CD4-positive, alpha-beta T cell treated with Interleukin-15 for 1 hour (primary cell): ENCODE results near the gene ABCC9.

ENCODE experiments used
- DNase-seq: peaks from one replicate; pipeline ENCODE4 v3.0.0-alpha.2; 2020

ABCC9 gene

GRCh38 chr12:21940549-21941505 is at the start of gene ABCC9:
Gene ABCC9, minus strand, starts transcription at chr12:21941426. Its CDS starts 4,752 bp downstream, at chr12:21936674.
- DNase-seq, result no peak

- DNase-seq, result no peak
Observed at GRCh38 chr12:21989819-21990412, 48.7 kb upstream of the ABCC9 start.

DNA sequence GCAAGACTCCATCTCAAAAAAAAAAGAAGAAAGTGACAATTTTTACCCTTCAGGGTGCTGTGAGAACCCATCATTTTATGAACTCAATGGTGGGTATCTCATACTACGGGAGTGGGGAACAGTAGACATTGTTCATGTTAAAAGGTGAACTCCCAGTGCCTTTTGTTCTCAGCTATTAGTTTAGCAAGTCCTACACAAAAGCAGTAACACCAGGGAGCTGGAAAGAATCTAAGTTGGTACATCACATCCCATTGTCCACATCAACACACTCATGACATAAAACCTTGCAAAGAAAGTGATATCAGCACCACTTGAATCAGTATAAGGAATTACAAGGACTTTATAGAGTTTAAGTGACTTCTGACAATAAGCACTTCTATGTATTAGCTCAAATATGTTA is 47.4 kb upstream of the ABCC9 start:
- DNase-seq, result no peak

- DNase-seq, result no peak
Observed at GRCh38 chr12:21987755-21988154, 46.5 kb upstream of the ABCC9 start.

GRCh38 chr12:21985155-21985554 is 43.9 kb upstream of the ABCC9 start:
- no peak for DNase-seq

DNA sequence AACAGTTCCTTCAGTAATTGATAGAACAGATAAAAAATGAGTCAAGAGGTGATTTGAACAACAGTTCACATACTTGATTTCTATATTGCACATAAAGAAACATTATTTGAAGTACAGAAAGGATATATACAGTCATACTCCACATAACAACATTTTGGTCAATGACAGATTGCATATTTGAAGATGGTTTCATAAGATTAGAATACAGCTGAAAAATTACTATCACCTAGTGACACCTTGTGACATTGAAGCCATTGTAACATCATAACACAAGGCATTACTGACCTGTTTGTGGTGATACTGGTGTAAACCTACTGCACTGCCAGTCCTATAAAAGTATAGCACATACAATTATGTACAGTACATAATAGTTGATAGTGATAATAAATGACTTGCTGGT is 43.1 kb upstream of the ABCC9 start:
- no peak for DNase-seq

- DNase-seq, result no peak
Observed at GRCh38 chr12:21983095-21983494, 41.9 kb upstream of the ABCC9 start.

GRCh38 chr12:21980544-21980943 is 39.3 kb upstream of the ABCC9 start:
- DNase-seq, result no peak

DNA sequence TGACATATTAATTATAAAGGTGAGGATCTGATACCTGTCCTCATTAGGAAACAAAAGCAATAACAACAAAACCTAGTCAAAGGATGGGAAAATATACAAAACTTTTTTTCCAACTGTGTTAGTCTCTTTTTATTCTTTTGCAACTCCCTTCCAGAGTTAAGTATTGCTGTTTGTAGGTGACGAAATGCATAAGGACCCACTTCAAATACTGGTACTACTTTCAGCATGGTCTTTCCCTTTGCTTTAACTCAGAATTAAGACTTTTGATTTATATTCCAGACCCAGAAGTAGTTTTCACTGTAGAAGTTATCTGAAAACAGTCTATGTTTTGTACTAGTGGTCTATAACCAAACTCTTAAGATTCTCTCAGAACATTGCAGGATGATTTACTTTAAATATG is 34.1 kb upstream of the ABCC9 start:
- no peak for DNase-seq

GRCh38 chr12:21973221-21973620 is 32.0 kb upstream of the ABCC9 start:
- no peak for DNase-seq

DNA sequence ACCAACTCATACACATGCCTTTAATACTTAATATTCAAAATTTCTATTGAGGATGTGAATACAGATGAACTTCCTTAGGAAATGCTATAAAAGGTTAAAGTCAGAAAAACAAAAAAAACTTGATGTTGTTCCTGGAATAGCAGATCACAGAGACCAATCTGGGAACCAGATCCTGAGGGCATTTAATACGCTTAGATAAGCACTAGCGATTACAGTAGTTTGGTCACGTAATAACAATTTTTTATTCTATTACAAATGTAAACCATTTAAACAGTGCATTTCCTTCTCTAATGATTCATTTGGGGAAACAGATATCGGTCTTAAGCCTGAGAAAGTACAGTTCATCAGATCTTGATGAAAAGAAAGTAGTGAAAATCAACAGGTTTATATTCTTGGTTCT is 30.8 kb upstream of the ABCC9 start:
- DNase-seq, result no peak

DNA sequence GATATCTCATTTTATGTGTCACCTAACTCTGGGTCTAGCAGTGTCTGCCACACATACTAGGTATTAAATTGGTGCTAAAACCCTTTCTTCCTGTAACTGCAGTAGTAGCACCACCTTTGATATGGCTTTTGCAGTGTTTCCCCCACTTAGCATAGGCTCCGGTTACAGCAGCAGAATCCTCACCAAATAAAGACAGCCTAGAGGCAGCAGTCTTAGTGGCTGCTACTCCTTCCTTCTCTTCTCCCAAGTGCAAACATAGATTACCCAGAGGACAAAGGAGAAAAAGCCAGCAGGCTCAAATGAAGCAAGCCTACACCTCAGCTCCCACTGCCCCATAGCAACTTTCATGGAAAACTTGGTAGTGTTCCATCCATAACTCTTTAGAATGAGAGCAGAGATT is 30.1 kb upstream of the ABCC9 start:
- no peak for DNase-seq

DNA sequence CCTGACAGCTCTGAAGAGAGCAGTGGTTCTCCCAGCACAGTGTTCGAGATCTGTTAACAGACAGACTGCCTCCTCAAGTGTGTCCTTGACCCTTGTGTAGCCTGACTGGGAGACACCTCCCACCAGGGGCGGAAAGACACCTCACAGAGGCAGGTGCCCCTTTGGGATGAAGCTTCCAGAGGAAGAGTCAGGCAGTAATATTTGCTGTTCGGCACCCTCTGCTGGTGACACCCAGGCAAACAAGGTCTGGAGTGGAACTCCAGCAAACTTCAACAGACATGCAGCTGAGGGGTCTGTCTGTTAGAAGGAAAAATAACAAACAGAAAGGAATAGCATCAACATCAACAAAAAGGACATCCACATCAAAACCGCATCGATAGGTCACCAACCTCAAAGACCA is 21.6 kb upstream of the ABCC9 start:
- DNase-seq, result no peak

DNA sequence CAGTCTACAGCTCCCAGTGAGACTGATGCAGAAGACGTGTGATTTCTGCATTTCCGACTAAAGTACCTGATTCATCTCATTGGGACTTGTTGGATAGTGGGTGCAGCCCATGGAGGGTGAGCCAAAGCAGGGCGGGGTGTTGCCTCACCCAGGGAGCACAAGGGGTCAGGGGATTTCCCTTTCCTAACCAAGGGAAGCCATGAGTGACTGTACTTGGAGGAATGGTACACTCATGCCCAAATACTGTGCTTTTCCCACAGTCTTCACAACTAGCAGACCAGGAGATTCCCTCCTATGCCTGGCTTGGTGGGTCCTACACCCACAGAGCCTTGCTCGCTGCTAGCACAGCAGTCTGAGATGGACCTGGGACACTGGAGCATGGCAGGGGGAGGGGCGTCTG is 21.0 kb upstream of the ABCC9 start:
- no peak for DNase-seq

DNA sequence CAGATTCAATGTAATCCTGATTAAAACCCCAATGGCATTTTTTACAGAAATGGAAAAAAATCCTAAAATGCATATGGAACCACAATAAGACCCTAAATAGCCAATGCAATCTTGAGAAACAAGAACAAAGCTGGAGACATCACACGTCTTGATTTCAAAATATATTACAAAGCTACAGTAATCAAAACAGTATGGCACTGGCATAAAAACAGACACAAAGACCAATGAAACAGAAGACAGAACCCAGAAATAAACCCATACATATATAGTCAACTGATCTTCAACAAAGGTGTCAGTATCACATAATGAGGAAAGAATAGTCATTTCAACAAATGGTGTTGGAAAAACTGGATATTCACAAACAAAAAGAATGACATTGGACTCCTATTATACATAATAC is 9.4 kb upstream of the ABCC9 start:
- no peak for DNase-seq

DNA sequence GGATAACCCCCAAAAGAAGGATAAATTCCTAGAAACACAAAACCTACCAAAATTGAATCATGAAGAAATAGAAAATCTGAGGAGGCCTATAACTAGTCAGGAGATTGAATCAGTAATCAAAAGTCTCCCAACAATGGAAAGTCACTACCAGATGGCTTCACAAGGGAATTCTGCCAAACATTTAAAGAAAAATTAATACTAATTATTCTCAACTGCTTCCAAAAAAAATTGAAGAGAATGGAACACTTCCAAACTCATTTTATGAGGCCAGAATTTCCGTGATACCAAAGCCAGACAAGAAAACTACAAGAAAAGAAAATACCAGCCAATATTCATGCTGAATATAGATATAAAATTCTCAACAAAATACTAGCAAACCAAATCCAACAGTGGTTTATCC is 7.8 kb upstream of the ABCC9 start:
- no peak for DNase-seq

GRCh38 chr12:21946983-21947382 is 5.8 kb upstream of the ABCC9 start:
- DNase-seq, result no peak

DNA sequence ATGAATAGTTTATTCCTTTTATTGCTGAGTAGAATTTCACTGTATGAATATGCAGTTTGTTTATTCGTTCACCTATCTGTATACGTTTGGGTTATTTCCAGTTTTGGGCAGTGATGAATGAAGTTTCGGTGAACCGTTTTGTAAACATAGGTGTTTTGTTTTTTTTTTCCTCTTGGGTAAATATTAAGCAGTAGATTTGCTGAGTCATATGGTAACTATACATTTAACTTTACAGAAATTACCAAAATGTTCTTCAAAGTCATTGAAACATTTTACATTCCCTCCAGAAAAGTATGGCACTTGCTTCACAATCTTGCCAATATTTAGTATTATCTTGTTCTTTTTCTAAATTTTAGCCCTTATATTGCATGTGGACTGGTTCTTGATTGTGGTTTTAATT is 3.8 kb upstream of the ABCC9 start:
- DNase-seq, result no peak

DNA sequence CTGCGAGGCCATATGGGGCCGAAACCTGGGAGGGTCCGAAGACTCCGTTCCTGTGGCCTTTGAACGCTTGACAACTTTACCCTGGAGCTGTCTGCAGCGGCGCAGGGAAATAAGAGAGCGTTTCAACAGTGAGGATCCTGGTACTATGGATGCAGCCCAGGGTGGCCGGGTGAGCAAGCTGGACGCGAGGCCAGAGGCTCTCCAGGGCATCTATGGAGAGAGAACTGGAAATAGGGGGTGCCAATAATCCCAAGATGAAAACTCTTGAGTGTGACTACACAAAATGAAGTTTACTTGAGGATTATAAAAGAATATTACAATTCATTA is 1.1 kb upstream of the ABCC9 start:
- DNase-seq, result no peak

GRCh38 chr12:21941506-21942376 is 515 bp upstream of the ABCC9 start:
- no peak for DNase-seq

DNA sequence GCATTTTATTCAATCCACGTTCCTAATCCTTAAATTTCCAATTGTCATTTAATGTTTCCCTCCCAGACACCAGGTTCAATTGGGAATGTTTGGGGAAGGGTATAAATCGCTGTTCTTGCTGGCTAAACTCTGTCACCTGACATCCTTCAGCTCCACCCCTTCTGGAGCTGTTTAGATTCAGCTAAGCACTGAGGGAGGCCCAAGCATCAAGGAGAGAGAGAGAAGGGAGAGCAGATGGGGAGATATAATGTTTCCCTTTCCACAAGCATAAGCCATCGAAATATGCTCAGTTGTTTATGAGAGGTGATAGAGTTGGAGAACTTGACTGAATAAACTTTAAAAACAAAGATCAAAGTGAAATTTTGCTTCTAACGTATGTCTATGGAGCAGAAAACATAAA is 1.8 kb downstream of the ABCC9 start:
- DNase-seq, result no peak

- DNase-seq, result no peak
Observed at GRCh38 chr12:21938879-21939278, 2.3 kb downstream of the ABCC9 start.

DNA sequence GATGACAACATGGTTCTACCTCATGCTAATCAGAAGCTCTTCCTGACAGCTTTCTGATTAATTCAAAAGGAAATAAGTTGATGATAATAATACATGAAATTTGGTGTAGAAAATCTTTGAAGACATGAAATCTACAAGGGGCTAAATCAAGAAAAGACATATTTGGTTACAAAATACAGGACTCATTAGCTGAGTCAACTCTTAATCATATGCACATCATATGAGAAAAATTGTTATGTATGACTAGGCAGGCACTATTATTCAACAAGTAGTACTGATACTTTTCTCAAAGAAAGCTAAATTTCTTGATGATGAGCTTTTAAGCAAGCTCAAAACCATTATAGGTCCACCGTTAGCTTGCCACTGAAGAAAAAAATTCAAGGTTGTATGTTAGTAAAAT is 7.1 kb downstream of the ABCC9 start:
- no peak for DNase-seq

GRCh38 chr12:21933656-21934055 is 7.6 kb downstream of the ABCC9 start:
- no peak for DNase-seq
